HG03139 (cell line): ENCODE data around the gene INPP4A.
A peak's percentile ranks its signal among the peaks of the same experiment; 100 is the strongest.
"Not testable (repeated sequence)": the region's sequence is repeated elsewhere in the genome, so short reads cannot be mapped to it uniquely, and the experiment has no call there.

Experiments used
- ATAC-seq: cut with Tn5 transposase; IDR thresholded peaks from one replicate; pipeline ENCODE4 v1.9.1; 2021; ENCODE audit not compliant: unreplicated experiment

Gene INPP4A

DNA sequence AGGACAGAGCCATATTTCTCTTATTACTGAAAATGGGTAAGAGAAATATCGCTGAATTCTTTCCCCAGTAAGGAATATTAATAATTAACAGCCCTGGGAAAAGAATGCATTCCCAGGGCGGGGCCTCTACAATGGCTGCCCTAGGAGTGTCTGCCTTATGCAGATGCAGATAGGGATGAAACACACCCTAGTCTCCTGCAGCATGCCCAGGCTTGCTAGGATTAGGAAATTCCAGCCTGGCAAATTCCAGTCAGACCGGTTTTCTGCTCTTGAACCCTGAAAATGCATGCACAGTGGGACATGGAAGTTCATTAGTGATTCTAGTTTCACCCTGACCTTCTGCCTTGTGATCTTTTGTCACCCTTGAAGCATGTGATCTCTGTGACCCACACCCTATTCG, 9.0 kb upstream of the INPP4A start:
- not testable (repeated sequence) for ATAC-seq

DNA sequence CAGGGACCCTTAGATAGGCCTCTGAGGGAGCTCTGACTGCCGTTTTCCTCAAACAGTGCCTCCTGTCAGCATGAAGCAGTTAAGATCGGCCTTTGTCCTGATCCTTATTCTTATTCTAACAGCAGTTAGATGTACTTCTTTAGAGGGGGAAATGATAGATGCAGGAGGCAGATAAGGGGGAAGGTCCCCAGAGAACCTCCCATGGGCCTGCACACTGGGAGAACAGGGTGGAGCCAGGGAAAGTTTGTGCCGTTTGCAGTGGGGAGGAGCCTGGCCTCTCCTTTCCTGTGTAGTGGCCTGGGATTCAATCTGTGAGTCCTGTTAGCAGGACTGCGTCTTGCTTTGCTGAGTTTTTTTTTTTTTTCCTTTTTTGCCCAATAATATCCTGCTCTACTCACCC, 7.9 kb upstream of the INPP4A start:
- no peak for ATAC-seq

DNA sequence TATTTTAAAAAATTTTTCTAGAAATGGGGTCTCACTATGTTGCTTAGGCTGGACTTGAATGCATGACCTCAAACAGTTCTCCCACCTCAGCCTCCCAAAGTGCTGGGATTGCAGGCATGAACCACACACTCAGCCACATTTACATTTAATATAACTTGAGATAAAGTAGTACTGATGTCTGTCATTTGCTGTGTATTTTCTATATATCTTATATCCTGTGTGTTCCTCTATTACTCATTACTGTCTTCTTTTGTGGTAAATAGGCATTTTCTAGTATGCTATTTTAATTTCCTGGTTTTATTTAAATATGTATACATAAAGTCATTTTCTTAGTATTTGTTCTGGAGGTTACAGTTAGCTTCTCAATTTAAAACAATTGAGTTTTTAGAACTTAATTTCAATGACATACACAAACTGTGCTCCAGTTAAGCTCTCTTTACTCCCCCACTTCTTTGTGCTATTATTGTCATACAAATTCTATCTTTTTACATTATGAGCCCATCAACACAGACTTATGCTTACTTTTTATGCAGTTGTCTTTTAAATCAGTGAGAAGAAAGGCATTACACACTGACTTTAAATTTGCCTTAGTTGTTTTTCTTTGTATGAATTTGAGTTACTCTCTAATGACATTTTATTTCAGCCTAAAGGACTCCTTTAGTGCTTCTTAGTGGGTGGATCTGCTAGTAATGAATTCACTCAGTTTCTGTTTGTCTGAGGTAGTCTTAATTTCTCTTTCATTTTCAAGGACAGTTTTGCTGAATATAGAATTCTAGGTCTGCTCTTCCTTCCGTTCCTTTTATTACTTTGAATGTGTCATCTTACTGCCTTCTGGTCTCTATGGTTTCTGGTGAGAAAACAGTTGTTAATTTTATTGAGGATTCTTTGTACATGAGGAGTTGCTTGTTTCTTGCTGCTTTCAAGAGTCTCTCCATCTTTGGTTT, 6.2 kb upstream of the INPP4A start:
- peak; percentile 80 for ATAC-seq

DNA sequence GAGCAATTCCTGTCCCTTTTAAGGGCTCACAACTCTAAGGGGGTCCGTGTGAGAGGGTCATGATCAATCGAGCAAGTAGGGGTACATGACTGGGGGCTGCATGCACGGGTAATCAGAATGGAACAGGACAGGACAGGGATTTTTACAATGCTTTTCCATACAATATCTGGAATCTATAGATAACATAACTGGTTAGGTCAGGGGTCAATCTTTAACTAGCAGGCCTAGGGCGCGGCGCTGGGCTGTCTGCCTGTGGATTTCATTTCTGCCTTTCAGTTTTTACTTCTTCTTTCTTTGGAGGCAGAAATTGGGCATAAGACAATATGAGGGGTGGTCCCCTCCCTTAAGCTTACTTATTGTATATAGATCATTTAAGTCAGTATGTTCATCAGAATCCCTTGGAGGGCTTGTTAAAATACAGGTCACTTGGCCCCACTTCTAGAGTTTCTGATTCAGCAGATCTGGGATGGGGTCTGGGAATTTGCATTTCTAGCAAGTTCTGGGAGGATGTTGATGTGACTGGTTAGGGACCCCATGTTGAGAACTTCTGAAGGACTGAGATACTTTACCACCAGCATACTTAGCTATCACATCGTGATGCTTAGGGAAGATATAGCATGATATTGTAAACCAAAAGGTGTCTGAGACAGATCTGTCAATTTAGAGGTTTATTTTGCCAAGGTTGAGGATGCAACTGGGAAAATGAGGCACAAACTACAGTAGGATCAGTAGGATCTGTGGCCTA, 2.8 kb upstream of the INPP4A start:
- no peak for ATAC-seq

DNA sequence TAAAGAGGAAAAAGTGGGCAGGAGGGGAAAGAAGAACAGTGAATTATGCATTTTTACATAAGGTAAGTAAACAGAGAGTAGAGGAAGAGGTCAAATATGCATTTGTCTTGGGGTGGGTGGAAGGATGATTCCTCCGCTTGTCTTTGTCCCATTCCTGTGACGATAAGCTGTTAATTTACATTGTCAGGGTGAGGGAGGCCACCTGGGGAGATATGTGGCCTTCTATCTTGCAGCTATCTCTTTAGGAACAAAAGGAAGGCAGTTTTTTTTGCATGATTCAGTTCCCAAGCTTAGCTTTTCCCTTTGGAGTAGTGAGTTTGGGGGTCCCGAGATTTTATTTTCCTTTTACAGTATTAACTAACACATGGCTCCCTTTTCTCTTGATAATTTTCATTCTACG, 2.2 kb upstream of the INPP4A start:
- ATAC-seq = no peak

DNA sequence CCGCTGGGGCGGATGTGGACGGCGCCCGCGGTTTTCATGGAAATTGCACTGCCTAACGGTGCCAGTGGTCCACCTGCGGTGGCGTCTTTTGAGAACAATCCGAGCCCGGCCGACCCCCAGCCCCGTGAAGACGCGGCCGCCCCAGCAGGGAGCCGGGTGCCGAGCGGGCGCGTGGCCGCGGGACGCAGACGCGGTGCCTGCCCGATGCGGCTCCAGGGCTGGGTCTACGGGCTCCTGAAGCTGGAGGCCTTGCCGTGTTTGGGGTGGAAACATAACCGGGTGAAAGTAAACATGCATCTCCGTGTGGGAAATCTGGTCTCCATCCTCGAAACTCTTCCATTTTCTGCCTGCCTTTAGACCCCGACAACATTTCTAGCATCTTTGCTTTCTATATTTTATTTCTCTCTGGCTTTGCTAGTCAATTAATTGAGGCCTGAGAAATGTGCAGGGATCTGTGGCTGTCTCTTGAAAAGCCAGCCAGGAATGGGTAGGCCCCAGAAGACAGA, 572 bp downstream of the INPP4A start:
- ATAC-seq = no peak

DNA sequence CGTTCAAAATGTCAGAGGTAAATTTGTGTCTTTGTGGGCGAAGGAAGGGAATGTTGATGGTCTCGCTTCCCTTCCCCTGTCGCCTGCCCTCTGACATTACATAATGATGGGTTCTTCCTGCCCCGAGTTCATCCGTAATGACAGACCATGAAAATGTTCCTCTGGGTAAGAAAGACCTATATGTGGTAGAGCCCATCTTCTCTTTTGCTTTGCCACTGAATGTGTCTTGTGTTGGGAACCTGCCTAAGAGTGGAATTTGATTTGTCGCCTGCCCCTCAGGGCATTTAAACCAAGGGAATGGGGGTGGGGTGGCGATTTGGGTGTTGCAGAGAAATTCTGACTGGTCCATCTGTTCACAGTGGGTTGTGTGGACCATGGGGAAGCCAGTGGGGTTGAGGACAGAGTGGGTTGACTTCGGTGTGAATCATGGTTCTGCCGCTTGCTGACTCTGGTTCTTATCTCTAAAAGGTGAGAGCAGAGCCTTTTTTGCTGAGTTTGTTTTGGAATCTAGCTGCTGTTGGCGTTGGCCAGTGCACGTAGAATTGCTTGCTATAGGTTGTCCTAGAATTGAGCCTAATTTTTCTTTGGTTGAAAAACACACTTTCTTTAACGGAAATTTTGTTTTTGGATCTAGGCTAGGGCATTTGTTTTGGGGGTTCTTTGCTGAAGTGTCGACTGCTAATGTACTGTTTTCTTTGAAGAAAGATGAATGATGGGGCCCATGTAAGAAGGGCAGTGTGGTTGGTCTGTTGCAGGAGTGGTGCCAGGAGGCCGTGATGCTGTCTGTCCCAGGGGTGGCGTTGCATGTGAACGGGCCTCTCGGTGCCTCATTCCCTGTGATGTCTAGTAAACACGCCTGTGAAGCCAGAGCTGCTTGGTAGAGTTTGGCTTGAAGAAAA, 1.3 kb downstream of the INPP4A start:
- ATAC-seq = no peak

DNA sequence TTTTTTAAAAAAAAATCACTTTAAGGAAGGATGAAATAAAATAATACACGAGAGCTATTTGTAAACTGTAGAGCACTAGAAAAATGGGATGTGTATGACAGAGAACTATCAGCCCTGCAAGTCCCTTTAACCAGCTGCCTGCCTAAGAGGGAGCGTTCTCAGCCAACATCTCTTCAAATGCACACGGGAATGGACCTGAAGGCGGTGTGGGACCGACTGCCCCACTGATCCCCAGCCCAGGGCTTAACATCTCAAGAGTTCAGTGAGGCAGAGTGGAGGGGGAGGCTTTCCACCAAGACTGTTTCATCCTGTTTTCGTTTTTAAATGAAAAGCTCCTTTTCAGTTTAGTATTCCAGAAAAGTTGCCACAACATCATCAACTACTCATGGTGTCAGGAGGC, 2.2 kb downstream of the INPP4A start:
- no peak for ATAC-seq

DNA sequence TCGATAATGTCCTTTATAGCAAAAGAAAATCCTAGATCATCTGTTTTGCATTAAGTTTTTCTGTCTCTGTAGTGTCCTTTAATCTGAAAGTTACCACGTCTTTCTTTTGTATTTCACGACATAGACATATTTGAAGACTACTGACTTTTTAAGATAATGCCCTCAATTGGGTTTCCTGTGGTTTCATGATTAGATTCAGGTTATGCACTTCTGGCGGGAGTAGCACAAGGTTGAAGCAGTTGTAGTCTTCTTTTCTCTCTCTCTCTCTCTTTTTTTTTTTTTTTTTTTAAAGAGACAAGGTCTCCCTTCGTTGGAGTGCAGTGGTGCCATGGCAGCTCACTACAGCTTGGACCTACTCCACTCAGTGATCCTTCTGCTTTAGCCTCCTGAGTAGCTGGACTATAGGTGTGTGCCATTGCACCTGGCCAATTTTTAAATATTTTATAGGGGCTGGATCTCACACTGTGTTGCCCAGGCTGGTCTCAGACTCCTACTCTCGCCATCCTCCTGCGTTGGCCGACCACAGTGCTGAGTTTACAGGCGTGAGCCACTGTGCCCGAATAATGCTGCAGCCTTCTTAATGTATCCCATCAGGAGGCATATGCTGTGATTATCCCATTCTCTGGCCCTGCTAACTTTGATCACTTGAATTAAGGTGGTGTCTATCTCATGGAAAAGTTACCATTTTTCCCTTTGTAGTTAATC, 3.9 kb downstream of the INPP4A start:
- ATAC-seq = no peak

DNA sequence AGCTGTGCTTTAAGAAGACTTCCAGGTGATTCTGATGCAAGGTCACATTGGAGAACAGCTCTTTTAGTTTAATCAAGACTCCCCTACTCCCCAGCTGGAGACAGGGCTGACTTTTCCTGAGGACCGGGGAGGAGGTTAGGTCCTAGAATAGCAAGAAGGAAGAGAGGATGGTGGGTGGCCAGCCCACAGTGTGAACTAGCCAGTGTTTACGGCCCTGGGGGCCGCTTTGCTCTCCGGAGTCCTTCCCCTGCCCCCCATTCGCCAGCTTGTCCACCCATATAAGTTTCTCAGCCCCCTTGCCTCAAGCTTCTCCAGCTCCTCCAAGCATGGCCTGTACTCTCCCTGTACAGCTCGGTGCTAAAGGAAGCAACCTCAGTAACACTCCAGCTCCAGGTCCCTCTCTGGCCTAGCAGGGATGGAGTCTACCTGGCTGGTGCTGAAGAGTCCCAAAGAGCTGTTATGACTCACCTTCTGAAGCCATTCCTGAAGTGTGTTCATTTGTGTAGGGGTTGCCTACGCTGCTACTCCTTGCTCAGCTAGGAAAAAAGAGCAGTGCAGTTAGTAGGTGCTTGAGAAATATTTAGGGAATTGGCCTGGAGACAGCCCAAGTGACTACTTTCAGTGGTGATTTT, 7.9 kb downstream of the INPP4A start:
- no peak for ATAC-seq

DNA sequence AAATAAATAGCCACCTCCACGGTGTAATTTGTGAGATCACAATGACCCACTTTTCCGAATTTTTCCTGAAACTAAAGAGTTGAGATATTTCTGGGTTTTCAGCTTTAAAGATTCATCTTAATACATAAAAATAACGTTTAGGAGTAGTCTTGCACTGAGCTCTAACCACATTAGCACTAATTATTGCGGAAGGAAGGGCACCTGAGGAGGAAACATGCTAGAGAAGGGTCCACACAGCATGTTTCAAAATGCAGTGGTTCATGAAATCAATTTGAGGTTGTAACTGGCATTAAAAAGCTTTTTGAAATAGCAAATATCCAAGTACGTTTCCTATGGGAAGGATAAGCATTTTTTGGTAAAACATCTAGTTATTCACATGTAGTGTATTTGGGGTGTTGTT, 8.4 kb downstream of the INPP4A start:
- ATAC-seq = no peak

DNA sequence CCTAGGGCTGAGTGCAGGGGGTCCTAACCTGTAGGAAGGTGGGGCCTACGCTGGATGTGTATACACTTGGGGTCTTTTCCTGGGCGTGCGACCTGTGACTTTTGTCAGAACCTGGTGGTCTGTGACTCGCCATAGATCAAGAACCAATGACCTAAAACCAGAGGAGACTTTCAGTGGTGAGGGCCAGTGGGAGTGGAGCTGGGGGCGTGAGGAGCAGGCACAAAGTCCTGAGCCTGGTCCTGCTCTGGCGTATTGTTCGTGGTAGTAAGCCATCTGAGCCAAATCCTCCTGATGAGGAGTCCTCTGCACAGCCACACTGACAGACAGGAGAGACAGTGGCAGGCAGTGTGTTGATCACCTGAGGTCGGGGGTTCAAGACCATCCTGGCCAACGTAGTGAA, 8.9 kb downstream of the INPP4A start:
- ATAC-seq = no peak

DNA sequence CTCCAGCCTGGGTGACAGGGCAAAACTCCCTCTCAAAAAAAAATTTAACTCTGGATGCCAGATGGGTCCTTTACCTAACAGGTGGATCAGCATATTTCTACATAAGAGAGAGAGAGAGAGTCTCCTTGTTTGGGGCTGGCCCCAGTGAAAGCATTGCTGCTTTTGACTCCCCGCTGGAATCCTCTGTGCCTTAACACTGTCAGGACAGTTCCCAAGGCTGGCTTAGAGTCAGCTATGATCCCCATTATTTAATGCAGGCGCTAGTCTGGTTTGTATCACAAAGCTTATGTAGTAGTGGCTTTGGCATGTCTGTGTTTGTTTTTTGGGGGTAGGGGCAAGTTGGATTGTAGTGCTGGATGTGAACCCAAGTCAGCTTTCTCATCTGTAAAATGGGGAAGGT, 9.4 kb downstream of the INPP4A start:
- no peak for ATAC-seq

DNA sequence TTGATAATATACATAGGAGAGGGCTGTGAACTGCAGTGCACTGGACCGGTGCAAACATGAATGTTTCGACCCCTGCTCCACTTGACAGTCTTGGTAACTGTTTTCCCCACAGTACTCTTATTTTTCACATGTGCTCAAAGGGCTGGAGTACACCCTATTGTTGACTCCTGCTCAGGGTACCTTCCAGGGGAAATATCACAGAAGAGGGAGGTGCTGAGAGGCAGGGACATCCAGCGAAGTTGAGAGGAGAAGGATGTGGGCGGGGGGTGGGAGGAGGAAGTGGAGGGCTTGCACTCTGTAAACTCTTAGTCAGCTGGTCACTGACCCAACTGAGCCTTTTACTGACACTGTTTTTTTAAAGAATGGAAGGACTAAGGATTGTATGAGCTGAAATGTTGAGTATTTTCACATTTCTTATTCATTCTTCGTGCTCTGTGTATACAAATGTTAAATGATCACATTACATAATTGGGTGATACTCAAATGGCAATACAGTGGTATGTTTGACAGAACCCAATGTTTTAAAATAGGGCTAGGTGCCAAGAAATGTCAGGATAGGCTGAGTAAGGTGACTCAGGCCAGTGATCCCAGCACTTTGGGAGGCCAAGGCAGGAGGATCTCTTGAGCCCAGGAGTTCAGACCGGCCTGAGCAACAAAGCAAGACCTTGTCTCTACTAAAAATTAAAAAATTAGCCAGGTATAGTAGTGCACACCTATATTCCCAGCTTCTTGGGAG, 10.0 kb downstream of the INPP4A start:
- no peak for ATAC-seq

DNA sequence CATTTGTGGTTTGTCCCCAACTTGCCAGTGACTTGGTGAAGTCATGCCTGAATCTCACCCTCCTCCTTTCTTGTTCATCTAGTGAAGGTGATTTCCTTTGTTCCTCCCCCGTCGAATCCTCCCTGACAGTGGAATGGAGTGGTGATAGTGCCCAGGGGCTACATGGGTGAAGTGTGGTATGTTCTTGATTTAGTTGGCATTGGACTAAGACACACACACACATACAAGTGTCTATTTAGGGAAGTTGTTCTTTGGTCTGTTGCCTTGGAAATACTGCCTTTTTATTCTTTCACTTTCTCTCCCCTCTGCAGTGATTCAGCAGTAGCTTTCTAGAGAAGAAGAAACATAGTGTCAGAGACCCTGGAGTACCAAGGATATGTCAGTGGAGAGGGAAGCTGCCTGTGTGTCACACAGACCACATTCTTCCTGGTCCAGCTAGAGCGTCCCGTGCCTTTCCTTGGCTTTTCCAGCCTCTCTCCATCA, 10.9 kb downstream of the INPP4A start:
- ATAC-seq = no peak

DNA sequence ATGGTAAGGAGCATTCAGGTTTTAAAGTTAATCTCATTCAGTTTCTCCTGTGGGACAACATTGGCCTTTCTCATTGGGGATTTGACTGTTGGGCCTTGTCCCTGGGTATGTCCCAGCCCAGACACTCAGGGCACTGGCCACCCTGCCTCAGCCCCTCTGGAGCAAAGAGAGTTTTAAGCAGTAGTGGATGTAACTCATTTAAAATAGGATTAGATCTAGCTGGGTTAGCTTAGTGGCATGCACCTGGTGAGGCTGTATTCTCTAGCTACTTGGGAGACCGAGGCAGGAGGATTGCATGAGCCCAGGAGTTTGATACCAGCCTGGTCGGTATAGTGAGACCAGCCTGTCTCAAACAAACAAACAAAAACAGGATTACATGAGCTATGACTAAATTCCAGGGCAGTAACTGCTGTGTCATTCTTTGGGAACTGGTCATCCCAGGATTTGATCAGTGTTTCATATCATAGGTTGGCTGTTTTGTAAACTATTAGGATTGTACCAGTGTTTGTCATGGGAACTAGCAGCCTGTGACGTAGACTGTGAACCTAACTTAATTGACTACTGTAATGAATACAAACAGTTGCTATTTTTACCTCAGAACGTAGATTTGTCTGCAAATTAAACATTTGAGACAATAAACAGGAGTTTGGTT, 12.5 kb downstream of the INPP4A start:
- ATAC-seq = no peak

DNA sequence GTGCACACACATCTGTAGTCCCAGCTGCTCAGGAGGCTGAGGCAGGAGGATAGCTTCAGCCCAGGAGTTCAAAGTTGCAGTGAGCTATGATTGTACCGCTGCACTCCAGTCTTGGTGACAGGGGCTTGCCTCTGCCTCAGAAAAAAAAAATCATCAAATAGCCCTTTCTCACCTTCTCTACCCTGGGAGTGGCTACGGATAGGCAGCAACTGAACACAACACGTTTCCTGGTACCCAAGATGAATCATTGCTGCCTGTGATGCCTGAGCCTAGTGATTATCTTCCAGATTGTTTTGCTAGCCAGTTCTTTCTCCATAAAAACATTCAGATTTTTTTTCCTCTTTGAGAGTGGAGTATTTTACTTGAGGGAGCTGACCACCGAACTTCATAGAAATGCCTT, 13.5 kb downstream of the INPP4A start:
- no peak for ATAC-seq

DNA sequence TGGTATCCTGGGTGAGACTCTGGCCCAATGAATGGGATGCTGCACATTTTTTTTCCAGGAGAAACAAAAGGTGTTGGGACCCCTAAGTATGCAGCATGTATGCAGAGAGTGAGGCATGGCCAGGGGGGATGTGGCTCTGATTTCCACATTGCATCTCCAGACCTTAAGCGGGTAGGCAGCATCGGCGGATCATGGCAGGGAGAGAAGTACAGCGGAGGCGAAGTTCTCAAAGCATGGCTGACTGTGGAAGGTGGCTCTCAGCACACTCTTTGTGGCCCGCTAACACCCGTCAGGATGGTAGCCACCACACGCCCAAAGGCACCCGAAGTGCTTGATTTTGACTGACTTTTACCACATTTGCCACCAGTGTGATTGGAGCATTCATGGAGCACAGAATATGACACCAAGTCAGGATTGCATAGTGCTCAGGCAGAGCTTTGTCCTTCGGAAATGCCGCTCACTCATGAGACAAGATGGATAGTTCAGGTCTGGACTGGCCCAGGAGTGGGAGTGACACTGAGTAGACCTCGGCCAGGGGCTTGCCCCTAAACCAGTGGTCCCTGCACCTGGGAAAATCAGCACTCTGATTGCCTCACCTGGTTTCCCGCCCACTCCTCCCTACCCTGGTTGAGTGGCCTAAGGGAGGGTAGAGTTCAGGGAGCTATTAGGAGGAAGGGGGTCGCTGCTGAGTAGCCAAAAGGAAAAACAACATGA, 14.2 kb downstream of the INPP4A start:
- ATAC-seq = no peak
